Activated B cell treated with CpG ODN at 0.5 μM for 24 hours (primary cell): Measurements from ENCODE around the gene KIFC1. TPM values are rescaled to one million over a fixed set of nuclear protein-coding genes. Genes with fewer than 3 reads are reported as not detected.

ENCODE experiments used
- ATAC-seq: fragments of 200-7000 bp; cut with Tn5 transposase; one replicate; pipeline ENCODE4 v1.10.0; 2021; ENCODE audit warnings: low read depth, mild to moderate bottlenecking, moderate library complexity
- CTCF ChIA-PET: fragments of 350-600 bp; sonication (Branson Sonifier 250); formaldehyde crosslinking; loops from one replicate; lab custom pipeline; 2021; ENCODE audit warnings: antibody characterized with exemption; lab: Charles Lee
- POLR2A ChIA-PET: fragments of 350-600 bp; sonication (Branson Sonifier 250); formaldehyde crosslinking; loops from one replicate; lab custom pipeline; 2021; ENCODE audit warnings: antibody characterized with exemption; lab: Charles Lee
- DNase-seq: peaks from one replicate; pipeline ENCODE4 v3.0.0; 2022
- H3K27ac Mint-ChIP-seq: one replicate; pipeline ENCODE4 v1.8.0; 2020; ENCODE audit warnings: mixed read lengths
- H3K27me3 Mint-ChIP-seq: one replicate; pipeline ENCODE4 v1.8.0; 2021; ENCODE audit warnings: mixed read lengths
- H3K36me3 Mint-ChIP-seq: one replicate; pipeline ENCODE4 v1.8.0; 2021; ENCODE audit warnings: low read depth, mixed read lengths
- H3K4me1 Mint-ChIP-seq: one replicate; pipeline ENCODE4 v1.8.0; 2021; ENCODE audit warnings: mixed read lengths
- H3K4me3 Mint-ChIP-seq: one replicate; pipeline ENCODE4 v1.8.0; 2020; ENCODE audit warnings: mild to moderate bottlenecking, mixed read lengths
- H3K9me3 Mint-ChIP-seq: one replicate; pipeline ENCODE4 v1.8.0; 2020; ENCODE audit warnings: mixed read lengths
- CTCF ChIP-seq: fragments of 200-600 bp; IDR thresholded peaks from one replicate; pipeline ENCODE4 v1.8.0; 2022; ENCODE audit warnings: antibody characterized with exemption, mild to moderate bottlenecking
- intact Hi-C: fragments of 100-400 bp; cut with micrococcal nuclease; formaldehyde crosslinking; loops from one replicate; pipeline ENCODE4 v1.15.1; 2024
- total RNA-seq: library from RNA; stranded (reverse); gene quantifications from 2 replicates; pipeline ENCODE4 v1.2.3, GENCODE V29; 2022

The KIFC1 gene
- total RNA-seq, 1 donor from 2014 or later: 2.2 TPM

GRCh38 chr6:33433001-33433543, 41.4 kb downstream of the KIFC1 start:
- DNase-seq (no peak), ATAC-seq (no peak)
- intact Hi-C loops: loop anchor here (5.0 kb wide), 2 partner anchors 226 to 354 kb away; partner anchors contain the start of genes LEMD2 and RING1
- no peaks in the 10 kb centered on the region for H3K9me3 Mint-ChIP-seq
- H3K4me1 Mint-ChIP-seq: peaks cover 63% of the 10 kb centered on the region
- no peaks in the 10 kb centered on the region for H3K27me3 Mint-ChIP-seq
- peak overlapping the region; percentile 67 for H3K4me3 Mint-ChIP-seq
- H3K27ac Mint-ChIP-seq: peak overlapping the region; percentile 60
- ChIA-PET POLR2A (interaction anchor here (0.5 to 3.3 kb wide), 4 partner anchors 8 to 322 kb away, joined by 3 to 27 read pairs (median 5); partner anchors contain the start of gene ZBTB9), CTCF (interaction anchor here (0.8 kb wide), 1 partner anchor 42 kb away, joined by 3 read pairs; no protein-coding TSS in a partner anchor)
- peaks cover 28% of the 10 kb centered on the region for H3K36me3 Mint-ChIP-seq
- TF ChIP-seq CTCF: no peak

- Mint-ChIP-seq H3K9me3 (no peaks in the 10 kb centered on the region), H3K36me3 (peaks cover 34% of the 10 kb centered on the region), H3K4me1 (peaks cover 57% of the 10 kb centered on the region), H3K27me3 (no peaks in the 10 kb centered on the region), H3K27ac (peak overlapping the region; percentile 6), H3K4me3 (no peak overlapping the region)
- POLR2A ChIA-PET: interaction anchor here (3.3 kb wide), 1 partner anchor 21 kb away, joined by 27 read pairs; the partner anchor contains the start of gene ZBTB9
- CTCF ChIA-PET: no interaction called here
- ATAC-seq (no peak), DNase-seq (no peak)
- TF ChIP-seq CTCF: no peak
- intact Hi-C loops: loop anchor here (5.0 kb wide), 2 partner anchors 226 to 354 kb away; partner anchors contain the start of genes LEMD2 and RING1
These were observed 42.0 kb downstream of the KIFC1 start for GRCh38 chr6:33433544-33434191.

- POLR2A ChIA-PET: interaction anchor here (0.6 kb wide), 1 partner anchor 464 kb away, joined by 3 read pairs; no protein-coding TSS in a partner anchor
- Mint-ChIP-seq H3K36me3 (peaks cover 45% of the 10 kb centered on the region), H3K9me3 (no peaks in the 10 kb centered on the region), H3K4me3 (no peak overlapping the region), H3K27ac (no peak overlapping the region), H3K4me1 (peaks cover 44% of the 10 kb centered on the region), H3K27me3 (no peaks in the 10 kb centered on the region)
- CTCF ChIA-PET: no interaction called here
- intact Hi-C loops: loop anchor here (5.0 kb wide), 2 partner anchors 228 to 352 kb away; partner anchors contain the start of genes LEMD2 and RING1
- TF ChIP-seq CTCF: no peak
- ATAC-seq (no peak), DNase-seq (no peak)
These were observed 43.3 kb downstream of the KIFC1 start for GRCh38 chr6:33434961-33435360.

GRCh38 chr6:33437666-33438065, 46.0 kb downstream of the KIFC1 start:
- TF ChIP-seq CTCF: no peak
- Mint-ChIP-seq H3K27ac (no peak overlapping the region), H3K4me3 (no peak overlapping the region), H3K27me3 (no peaks in the 10 kb centered on the region), H3K4me1 (peaks cover 17% of the 10 kb centered on the region), H3K9me3 (no peaks in the 10 kb centered on the region), H3K36me3 (peaks cover 67% of the 10 kb centered on the region)
- ChIA-PET CTCF (interaction anchor here (1.2 kb wide), 1 partner anchor 15 kb away, joined by 3 read pairs; no protein-coding TSS in a partner anchor), POLR2A (no interaction called here)
- ATAC-seq (no peak), DNase-seq (no peak)
- intact Hi-C loops: no loop called here

GRCh38 chr6:33438978-33439594, 47.5 kb downstream of the KIFC1 start:
- no peaks in the 10 kb centered on the region for H3K27me3 Mint-ChIP-seq
- no peak for ATAC-seq
- intact Hi-C loops: no loop called here
- TF ChIP-seq CTCF: no peak
- no peak for DNase-seq
- H3K4me3 Mint-ChIP-seq: no peak overlapping the region
- ChIA-PET CTCF (no interaction called here), POLR2A (no interaction called here)
- peaks cover 74% of the 10 kb centered on the region for H3K36me3 Mint-ChIP-seq
- no peaks in the 10 kb centered on the region for H3K9me3 Mint-ChIP-seq
- no peak overlapping the region for H3K27ac Mint-ChIP-seq
- H3K4me1 Mint-ChIP-seq: peaks cover 4% of the 10 kb centered on the region
